ENCODE results near the gene PON2. TPM values are rescaled to one million over a fixed set of nuclear protein-coding genes. Genes with fewer than 3 reads are reported as not detected.

The PON2 gene
- 147 and 208 TPM in 2 replicates for total RNA-seq

DNA sequence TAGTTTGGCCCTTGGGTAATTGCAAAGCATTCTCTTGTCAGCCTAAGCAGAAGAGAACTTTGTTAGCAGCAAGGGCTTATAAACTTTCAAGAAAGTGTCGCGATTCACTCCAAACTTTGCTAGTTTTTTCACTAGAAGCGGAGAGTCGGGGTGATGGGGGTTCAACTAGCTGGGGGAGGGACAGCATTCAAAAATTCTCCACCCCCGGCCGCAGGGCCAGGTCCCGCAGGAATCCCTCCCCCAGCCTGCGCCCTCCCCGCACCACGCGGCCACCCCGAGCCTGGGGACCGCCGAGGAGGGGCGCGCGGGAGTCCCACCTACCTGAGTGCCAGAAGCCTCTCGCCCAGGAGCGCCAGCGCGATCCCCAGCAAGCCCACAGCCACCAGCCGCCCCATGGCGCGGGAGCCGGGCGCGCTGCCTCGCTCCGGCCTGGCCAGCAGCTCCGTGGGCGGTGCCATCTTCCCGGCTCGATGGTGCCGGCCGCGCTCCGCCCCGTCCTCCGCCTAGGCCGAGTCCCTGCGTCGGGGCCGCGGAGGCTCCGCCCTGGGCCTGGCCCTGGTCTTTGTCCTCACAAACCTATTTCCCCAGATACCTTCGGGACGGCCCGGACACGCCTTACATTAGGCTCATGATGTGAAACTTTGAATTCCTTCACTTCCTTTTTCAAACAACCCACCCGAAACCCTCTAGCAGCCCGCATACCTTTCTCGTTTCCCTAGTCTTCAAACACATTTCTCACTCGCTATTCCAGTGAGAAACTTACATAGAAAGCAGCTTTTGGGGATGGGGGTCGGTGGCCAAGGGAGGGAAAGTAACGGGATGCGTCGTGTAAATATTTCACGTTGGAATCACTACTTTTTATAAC, at the start of gene PON2:
Gene PON2, minus strand, starts transcription at position 472 of the 865 bp plus-strand sequence. Its CDS starts 77 bp downstream, at position 395.
- no peak for DNase-seq (ENCODE audit: low read depth)
- H3K4me3 ChIP-seq (ENCODE audit: low read depth, low read length): peak within 1 kb of the TSS; percentile 66
- TF ChIP-seq, protein P1, sequence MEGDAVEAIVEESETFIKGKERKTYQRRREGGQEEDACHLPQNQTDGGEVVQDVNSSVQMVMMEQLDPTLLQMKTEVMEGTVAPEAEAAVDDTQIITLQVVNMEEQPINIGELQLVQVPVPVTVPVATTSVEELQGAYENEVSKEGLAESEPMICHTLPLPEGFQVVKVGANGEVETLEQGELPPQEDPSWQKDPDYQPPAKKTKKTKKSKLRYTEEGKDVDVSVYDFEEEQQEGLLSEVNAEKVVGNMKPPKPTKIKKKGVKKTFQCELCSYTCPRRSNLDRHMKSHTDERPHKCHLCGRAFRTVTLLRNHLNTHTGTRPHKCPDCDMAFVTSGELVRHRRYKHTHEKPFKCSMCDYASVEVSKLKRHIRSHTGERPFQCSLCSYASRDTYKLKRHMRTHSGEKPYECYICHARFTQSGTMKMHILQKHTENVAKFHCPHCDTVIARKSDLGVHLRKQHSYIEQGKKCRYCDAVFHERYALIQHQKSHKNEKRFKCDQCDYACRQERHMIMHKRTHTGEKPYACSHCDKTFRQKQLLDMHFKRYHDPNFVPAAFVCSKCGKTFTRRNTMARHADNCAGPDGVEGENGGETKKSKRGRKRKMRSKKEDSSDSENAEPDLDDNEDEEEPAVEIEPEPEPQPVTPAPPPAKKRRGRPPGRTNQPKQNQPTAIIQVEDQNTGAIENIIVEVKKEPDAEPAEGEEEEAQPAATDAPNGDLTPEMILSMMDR (conservative IDR thresholded peaks at IDR 0.05; ENCODE audit: low read depth, low read length): no peak

DNA sequence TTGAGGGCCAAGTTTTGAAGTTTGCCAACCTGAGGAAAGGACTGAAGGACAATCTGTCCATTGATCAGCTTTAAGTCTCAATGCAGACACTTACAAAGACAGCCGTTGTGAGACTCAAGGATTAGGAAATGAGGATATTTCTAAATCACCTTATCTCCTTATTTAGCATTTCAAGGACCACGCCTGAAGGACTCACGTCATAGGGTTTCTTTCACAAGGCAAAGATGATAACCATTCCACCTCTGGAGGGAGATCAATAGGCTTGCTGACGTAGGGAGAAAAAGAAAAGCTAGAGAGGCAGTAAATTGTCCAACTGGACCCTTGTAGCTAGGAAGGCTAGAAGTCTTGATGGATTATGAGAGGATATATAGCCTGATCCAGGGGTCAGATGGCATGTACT, 47.6 kb upstream of the PON2 start:
- DNase-seq (ENCODE audit: low read depth): no peak
- TF ChIP-seq, protein P1 (conservative IDR thresholded peaks at IDR 0.05; ENCODE audit: low read depth, low read length): no peak
- H3K4me3 ChIP-seq (ENCODE audit: low read depth, low read length): no peak overlapping the region

DNA sequence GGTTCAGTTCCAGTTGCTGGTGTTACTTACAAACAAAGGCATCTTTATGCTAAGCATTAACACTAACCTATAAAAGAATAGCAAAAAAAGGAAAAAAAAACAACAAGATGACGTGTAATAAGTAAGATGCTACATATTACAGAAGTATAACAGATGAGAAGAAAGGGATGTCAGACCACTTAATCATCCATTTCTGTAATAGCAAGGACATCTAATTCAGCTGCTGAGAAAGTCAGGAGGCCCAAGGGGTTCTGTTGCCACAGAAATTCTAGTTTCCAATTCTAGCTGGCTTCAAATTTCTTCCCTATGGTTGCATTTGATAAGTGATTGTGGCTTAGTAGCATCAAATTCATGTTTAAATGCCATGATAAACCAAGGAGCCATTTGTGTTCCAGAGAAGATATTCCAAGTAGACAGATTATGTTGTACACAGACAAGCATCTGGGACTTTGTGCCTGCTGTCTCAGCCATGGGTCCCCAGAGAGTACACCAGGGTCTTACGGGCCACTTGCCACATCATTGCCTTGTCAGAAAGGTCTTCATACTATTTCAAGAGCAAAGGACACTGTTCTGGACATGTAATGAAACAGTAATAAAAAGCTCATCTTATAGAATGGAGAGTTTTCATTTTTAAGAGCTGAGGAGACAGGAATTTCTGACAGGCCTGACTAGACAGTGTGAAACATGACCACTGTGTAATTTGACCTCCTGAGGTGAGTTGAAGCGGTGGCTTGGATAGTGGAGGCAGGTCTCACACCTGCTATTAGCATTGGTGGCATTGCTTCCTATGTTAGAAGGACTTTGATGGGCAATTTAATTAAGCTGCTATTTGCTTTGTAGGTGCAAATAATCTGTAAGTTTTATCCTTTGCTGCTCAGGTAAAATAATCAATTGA, 46.7 kb upstream of the PON2 start:
- TF ChIP-seq, protein P1 (conservative IDR thresholded peaks at IDR 0.05; ENCODE audit: low read depth, low read length): no peak
- no peak overlapping the region for H3K4me3 ChIP-seq (ENCODE audit: low read depth, low read length)
- no peak for DNase-seq (ENCODE audit: low read depth)

DNA sequence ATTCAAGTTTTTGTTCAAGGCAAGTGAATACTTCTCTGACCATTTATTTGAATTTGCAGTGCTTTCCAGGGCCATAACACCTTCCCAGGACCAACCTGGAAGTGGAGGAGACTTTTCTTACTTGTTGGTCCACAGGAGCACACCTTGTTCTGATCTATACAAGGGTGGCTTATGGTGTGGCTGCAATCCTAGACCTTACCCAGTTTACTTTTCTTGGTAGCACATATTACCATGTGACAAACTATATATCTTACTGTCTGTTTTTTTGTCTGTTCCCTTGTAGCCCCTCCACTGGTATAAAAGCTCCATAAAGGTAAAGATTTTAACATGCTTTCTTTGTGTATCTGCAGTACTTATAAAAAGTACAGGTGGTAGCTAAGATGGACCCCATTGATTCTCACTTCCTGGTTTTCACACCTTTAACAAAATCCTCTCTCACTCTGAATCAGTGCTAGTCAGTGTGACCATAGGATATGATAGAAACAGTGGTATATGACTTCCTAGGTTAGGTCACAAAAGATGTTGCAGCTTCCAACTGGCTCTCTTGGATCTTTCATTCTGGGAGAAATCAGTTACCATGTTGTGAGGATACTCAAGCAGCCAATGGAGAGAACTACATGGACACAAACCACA, 45.3 kb upstream of the PON2 start:
- TF ChIP-seq, protein P1 (conservative IDR thresholded peaks at IDR 0.05; ENCODE audit: low read depth, low read length): no peak
- no peak for DNase-seq (ENCODE audit: low read depth)
- H3K4me3 ChIP-seq (ENCODE audit: low read depth, low read length): no peak overlapping the region

DNA sequence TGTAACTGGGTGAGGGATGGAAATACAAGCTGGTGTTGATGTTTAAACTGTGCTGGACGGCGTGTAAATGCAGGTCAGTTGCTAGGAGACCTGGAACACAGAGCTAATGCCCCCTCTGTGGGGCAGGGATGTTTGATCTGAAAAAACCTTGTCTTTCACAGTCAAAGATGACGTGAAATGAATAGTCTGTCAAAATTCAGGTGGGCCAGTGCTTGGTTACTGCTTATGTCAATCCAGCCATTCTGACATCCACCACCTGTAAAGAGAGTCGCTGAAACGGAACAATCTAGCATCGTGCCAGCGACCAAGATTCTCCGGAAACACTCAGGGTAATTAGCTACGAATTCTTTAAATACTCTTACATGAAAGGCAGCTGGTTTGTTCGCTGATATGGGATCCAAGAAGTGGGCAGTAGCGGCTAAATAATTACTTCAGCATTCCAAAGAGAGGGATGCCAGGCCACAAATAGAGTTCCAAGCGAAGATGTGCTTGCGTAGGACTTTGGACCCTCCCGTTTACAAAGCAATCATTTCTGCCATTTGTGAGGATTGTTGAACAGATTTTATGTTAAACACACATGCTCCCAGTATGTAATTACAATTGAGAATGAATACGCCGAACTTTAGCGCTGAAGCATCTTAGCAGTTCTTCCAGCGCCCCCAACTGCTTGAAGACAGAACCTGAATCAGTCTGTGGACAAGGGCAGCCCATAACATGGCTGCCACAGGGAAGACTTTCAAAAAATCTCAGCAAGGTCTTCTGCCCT, 43.6 kb upstream of the PON2 start:
- TF ChIP-seq, protein P1 (conservative IDR thresholded peaks at IDR 0.05; ENCODE audit: low read depth, low read length): peak; percentile 69
- no peak for DNase-seq (ENCODE audit: low read depth)
- H3K4me3 ChIP-seq (ENCODE audit: low read depth, low read length): peak overlapping the region; percentile 25

Data from epithelial cell of proximal tubule (primary cell).